HG02678 (cell line): ENCODE data around the gene ELMOD1.

ENCODE experiments used
- ATAC-seq: cut with Tn5 transposase; IDR thresholded peaks from one replicate; pipeline ENCODE4 v1.9.1; 2021; ENCODE audit warnings: mild to moderate bottlenecking, moderate library complexity; ENCODE audit not compliant: unreplicated experiment

Gene ELMOD1

GRCh38 chr11:107631931-107632330, 41.0 kb downstream of the ELMOD1 start:
- no peak for ATAC-seq

GRCh38 chr11:107646783-107647182, 55.8 kb downstream of the ELMOD1 start:
- no peak for ATAC-seq

GRCh38 chr11:107648242-107648641, 57.3 kb downstream of the ELMOD1 start:
- ATAC-seq, result no peak

- ATAC-seq, result no peak
Measured at GRCh38 chr11:107651672-107652071, 60.7 kb downstream of the ELMOD1 start.

GRCh38 chr11:107653076-107653475, 62.1 kb downstream of the ELMOD1 start:
- ATAC-seq, result no peak

GRCh38 chr11:107655602-107656001, 64.7 kb downstream of the ELMOD1 start:
- no peak for ATAC-seq

- no peak for ATAC-seq
Measured at GRCh38 chr11:107659310-107659709, 68.4 kb downstream of the ELMOD1 start.

- no peak for ATAC-seq
Measured at GRCh38 chr11:107660066-107660465, 69.1 kb downstream of the ELMOD1 start.

- no peak for ATAC-seq
Measured at GRCh38 chr11:107661656-107662055, 70.7 kb downstream of the ELMOD1 start.

GRCh38 chr11:107665018-107665417, 74.1 kb downstream of the ELMOD1 start:
- no peak for ATAC-seq

- ATAC-seq, result no peak
Measured at GRCh38 chr11:107666911-107667613, 76.1 kb downstream of the ELMOD1 start.

- ATAC-seq, result no peak
Measured at GRCh38 chr11:107669191-107669740, 78.3 kb downstream of the ELMOD1 start.

GRCh38 chr11:107669893-107670601, 79.1 kb downstream of the ELMOD1 start:
- no peak for ATAC-seq

- ATAC-seq, result peak; percentile 50
Measured at GRCh38 chr11:107675902-107676301, 85.0 kb downstream of the ELMOD1 start.

GRCh38 chr11:107676336-107677057, 85.5 kb downstream of the ELMOD1 start:
- peak; percentile 16 for ATAC-seq

GRCh38 chr11:107677924-107678631, 87.1 kb downstream of the ELMOD1 start:
- ATAC-seq, result no peak

- ATAC-seq, result no peak
Measured at GRCh38 chr11:107678632-107678971, 87.7 kb downstream of the ELMOD1 start.

- ATAC-seq, result no peak
Measured at GRCh38 chr11:107679255-107680024, 88.5 kb downstream of the ELMOD1 start.

GRCh38 chr11:107682171-107682570, 91.2 kb downstream of the ELMOD1 start:
- no peak for ATAC-seq

- no peak for ATAC-seq
Measured at GRCh38 chr11:107682572-107682971, 91.6 kb downstream of the ELMOD1 start.
